HG03066 (cell line): ENCODE measurements around the gene ATXN2.
"Not testable (repeated sequence)": the region's sequence is repeated elsewhere in the genome, so short reads cannot be mapped to it uniquely, and the experiment has no call there.

Experiments used
- ATAC-seq: cut with Tn5 transposase; IDR thresholded peaks from one replicate; pipeline ENCODE4 v1.9.1; 2021; ENCODE audit warnings: low read depth; ENCODE audit not compliant: unreplicated experiment

Gene ATXN2

GRCh38 chr12:111574797-111575443 lies 24.2 kb downstream of the ATXN2 start:
- no peak for ATAC-seq

- no peak for ATAC-seq
Measured at GRCh38 chr12:111573476-111573875, 25.6 kb downstream of the ATXN2 start.

- no peak for ATAC-seq
Measured at GRCh38 chr12:111570084-111570961, 28.8 kb downstream of the ATXN2 start.

- no peak for ATAC-seq
Measured at GRCh38 chr12:111569363-111570083, 29.6 kb downstream of the ATXN2 start.

GRCh38 chr12:111560844-111561243 lies 38.3 kb downstream of the ATXN2 start:
- not testable (repeated sequence) for ATAC-seq

- no peak for ATAC-seq
Measured at GRCh38 chr12:111558107-111558376, 41.1 kb downstream of the ATXN2 start.

GRCh38 chr12:111557271-111558106 lies 41.6 kb downstream of the ATXN2 start:
- ATAC-seq, result no peak

- no peak for ATAC-seq
Measured at GRCh38 chr12:111556676-111557075, 42.4 kb downstream of the ATXN2 start.

GRCh38 chr12:111555313-111555712 lies 43.8 kb downstream of the ATXN2 start:
- ATAC-seq, result not testable (repeated sequence)

GRCh38 chr12:111546758-111547383 lies 52.2 kb downstream of the ATXN2 start:
- ATAC-seq, result no peak

GRCh38 chr12:111546171-111546570 lies 52.9 kb downstream of the ATXN2 start:
- no peak for ATAC-seq

GRCh38 chr12:111544032-111544431 lies 55.1 kb downstream of the ATXN2 start:
- ATAC-seq, result no peak

GRCh38 chr12:111532751-111533150 lies 66.4 kb downstream of the ATXN2 start:
- ATAC-seq, result no peak

GRCh38 chr12:111529424-111530368 lies 69.4 kb downstream of the ATXN2 start:
- ATAC-seq, result no peak

- no peak for ATAC-seq
Measured at GRCh38 chr12:111523587-111524167, 75.4 kb downstream of the ATXN2 start.

- no peak for ATAC-seq
Measured at GRCh38 chr12:111521801-111522200, 77.3 kb downstream of the ATXN2 start.

- no peak for ATAC-seq
Measured at GRCh38 chr12:111519937-111520336, 79.2 kb downstream of the ATXN2 start.

- ATAC-seq, result no peak
Measured at GRCh38 chr12:111519083-111519482, 80.0 kb downstream of the ATXN2 start.

GRCh38 chr12:111507719-111508118 lies 91.4 kb downstream of the ATXN2 start:
- ATAC-seq, result not testable (repeated sequence)
